ENCODE results near the gene PCCA.

The PCCA gene

DNA sequence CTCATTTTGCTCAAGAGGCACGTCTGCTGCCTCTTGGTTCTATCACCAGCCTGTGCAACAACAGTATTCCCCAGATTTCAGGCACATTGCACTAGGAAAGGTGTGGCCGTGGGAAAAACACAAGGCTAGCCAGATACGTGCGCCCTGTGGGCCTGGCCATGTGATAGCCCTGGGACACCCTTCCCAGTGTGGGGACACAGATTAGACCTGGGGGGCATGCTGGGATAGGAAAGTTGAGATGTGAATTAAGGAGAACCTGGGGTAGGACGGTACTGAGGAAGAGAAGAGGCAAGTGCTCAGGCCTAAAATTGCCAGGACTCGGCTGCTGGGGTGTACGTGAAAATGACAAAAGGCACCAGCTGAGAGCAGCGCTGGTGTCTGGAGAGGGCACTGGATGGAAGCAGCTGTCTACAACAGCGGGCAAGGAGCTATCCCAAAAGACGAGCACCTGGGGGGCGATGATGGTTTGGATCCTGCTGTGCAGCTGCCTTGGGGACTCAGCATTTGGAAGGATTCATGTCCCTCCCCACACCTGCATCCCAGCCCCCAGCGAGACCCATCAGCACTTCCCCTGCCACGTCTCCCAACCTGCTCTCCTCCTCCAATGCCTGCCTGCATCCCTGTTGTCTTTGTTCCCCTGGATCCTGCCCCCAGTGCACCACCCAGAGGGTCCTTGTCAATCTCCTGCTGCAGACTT is 445.4 kb downstream of the PCCA start:
- no peak for DNase-seq

DNA sequence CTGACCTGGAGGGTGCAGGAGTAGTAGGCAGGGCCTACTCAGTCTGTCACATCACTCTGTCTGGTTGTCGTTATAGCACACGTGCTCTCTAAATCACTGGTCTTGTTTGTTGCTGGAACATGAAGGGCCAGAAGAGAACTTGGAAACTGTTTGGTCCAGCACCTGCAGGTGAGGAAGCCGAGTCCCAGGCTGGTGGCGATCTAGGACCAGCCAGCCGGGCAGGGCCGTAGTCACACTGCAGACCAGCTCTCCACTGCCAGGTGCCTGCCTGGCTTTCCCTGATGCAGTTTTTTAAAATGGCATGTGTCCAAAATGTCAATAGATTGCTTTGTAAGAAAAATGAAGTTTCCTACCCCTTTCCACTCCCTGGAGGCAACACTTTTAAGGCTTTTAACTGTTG is 446.0 kb downstream of the PCCA start:
- no peak for DNase-seq

DNA sequence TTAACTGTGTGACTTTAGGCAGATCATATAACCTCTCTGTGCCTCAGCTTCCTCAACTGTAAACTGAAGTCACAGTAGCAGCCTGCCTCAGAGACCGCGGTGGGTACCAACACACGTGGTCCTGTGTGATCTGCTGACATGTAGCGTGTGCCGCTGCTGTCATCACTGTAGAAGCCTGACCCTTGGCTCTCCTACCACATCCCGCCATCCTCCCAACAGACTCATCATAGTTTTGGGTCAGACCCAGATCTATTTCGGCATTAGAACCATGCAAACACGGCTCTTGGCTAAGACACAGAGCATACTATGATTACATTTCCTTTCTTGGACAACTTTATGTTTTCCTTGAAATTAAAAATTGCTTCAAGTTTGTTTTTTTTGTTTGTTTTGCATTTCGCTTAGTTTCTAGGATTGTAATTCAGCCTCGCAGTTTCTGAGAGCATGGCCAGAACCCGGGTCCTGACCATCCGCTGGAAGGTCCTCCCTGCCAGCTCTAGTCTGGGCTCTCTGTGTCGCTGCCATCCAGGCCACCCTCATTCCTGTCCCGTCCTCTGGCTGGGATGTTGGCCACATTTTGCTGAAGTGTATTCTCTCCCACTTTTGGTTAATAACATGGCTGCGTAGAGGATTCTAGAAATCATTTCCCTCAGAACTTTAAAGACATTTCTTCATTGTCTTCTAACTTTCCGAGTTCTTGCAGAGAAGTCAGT is 446.7 kb downstream of the PCCA start:
- no peak for DNase-seq

DNA sequence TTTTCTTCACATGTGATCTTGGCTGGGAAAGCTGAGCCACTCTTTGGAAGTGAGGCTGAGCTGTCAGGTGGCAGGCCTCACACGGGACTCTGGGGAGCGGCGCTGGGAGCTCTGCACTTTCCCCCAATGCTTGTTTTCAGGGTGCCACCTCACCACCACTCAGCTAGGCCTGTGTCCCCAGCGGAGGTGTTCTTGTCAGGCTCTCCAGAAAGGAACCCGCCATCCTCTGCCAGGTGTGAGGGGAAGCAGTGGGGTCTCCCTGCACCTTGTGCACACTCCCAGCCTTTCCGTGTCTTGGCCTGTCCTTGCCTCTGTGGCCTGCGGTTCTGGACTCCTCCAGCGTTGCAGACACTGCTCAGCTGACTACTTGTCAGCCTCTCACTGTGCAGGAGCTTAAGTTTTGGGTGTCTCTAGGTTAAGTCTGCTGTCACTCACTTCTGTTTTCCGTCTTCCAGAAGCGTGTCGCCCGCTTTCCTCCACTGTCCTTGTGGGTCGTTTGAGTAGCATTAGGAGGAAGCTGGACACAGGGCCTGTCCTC is 447.8 kb downstream of the PCCA start:
- no peak for DNase-seq

DNA sequence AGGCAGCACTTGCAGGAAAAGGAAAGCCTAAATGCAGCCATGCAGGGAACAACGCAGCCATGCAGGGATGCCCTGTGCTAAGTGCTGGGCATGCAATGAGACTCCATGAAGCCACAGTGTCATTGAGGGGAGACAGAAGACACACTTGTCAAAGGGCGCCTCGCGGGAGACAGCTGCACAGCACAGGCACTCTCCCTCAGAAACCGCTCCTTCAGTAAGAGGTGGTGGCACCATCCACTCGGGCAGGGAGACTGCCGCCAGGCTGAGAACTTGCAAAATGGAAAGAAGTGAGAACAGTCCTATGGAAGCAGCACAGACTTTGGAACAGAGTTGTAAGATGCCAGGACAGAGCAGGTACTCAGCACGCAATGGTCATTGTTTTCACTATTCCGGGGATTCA is 448.6 kb downstream of the PCCA start:
- no peak for DNase-seq

DNA sequence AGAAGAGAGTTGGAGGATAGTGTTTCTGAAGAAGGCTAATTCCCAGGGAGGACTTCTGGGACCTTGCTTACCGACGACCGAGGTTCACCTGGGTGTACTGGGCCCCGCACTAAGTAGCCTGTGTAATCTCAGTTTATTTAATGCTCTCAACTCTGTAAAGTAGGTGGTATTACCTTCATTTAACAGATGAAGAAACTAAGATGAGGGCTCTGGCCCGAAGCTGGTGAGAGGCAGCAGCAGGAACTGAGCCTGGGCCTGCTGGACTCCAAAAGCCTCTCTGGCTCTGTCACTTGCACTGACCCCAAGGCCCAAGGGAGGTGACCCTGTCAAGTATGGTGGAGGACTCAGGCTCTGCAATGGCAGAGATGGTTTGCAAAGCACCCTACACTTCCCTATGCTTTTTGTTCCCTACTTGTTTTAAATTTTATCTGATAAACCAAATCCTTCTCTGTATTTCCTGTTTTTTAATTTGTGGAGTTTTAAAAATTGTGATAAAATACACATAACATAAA is 449.1 kb downstream of the PCCA start:
- no peak for DNase-seq

DNA sequence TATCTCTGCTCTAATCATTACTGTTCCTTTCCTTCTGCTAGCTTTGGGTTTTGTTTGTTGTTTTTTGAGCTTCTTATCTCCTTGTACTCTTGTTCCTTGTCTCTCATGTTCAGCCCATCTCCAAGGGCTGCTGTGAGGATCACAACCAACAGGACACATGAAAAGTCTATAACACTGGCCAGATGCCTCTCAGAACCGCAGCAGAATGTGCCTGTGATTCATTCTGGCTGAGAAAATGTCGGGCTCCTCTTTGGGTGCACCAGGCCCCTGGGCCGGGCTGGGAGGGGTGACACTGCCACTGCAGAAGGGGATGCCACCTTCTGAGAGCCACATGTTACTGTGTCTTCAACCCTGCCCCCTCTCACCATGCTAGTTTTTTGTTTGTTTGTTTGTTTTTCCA is 451.7 kb downstream of the PCCA start:
- no peak for DNase-seq

DNA sequence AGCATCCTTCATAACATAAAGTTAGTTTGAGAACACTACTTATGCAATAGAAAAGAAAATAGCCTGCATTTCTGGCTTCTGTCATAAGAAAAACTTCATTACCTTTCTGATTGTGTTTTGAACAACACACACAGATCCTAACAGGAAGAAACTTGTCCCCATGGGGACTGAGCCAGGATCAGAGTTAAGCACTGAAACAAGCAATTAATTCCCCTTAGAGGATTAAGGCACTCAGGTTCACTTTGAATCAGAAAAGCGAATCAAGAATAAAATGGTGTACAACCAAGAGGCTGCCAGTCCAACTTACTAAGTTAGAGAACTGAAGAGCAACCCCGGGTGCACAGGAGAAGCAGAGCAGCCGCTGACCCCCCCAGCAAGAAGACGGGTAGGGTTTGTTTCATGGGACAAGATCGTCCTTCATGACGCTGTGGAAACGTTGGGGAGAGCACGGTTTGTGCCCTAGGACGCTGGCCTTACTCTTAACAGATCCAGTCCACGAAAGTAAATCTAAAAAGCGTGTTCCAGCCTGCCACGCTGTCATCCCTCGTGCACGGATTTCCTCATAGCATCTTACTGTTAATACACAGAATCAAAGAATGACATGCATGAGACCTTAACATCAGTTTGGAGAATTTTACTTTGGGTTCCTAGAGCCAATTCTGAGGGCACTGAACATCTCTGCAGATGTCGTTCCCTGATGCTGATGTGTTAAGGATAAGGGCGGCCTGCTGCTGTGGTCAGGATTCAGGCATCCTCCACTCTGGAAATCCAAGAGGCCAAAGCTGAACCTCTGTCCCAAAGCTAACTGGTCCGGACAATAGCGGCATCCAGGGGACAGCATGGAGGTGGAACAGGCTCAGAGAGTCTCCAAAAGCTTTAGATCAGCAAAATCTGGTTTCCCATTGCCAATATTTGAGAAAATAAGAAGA is 453.3 kb downstream of the PCCA start:
- no peak for DNase-seq

DNA sequence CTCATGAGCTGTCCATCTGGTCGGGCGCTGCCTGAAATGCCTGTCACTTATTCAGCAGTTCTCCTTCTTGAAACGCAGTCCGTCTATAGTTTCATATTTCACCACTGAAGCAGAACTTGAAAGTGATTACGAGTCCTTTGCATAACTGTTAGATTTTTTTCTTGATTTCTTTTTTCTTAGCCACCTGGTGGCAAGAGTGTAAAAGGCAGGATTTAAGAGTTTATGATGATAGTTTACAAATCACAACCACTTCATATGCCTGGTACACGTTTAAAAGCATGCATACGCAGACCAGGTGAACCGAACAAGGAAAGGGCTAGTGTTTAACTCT is 453.9 kb downstream of the PCCA start:
- DNase-seq, result peak; percentile 52

DNA sequence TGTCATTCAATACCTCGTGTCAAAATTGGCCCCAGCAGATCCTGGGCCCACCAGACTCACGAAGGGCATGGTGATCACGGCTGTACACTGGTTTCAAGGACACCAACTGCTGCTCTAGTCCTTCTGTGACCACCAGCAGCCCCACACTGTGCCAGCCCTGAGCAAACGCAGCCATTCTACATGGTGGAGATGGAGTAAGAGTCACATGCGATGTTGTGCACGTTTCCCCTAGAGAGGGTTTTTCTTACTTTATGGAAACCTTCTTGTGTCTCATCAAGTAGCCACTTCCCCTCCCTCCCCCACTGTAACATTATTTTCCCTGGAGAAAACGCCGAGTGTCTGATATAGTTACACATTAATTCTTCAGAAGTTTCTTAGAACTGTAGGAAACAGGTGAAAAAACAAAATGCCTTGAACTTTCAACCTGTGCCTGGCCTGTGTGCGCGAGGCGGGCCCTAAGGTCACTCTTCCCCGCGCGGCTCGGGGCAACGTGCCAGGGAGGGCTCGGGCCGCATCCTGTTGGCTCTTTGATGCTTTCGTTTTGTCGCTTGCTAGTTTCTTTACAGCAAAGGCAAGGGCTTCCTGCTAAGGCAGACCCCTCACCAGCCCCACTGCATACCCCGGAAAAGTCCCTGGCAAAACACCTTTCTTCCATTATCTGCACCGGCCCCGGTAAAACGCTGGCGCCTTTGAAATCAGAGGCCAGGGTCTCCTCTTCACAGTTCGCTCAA is 455.1 kb downstream of the PCCA start:
- no peak for DNase-seq

DNA sequence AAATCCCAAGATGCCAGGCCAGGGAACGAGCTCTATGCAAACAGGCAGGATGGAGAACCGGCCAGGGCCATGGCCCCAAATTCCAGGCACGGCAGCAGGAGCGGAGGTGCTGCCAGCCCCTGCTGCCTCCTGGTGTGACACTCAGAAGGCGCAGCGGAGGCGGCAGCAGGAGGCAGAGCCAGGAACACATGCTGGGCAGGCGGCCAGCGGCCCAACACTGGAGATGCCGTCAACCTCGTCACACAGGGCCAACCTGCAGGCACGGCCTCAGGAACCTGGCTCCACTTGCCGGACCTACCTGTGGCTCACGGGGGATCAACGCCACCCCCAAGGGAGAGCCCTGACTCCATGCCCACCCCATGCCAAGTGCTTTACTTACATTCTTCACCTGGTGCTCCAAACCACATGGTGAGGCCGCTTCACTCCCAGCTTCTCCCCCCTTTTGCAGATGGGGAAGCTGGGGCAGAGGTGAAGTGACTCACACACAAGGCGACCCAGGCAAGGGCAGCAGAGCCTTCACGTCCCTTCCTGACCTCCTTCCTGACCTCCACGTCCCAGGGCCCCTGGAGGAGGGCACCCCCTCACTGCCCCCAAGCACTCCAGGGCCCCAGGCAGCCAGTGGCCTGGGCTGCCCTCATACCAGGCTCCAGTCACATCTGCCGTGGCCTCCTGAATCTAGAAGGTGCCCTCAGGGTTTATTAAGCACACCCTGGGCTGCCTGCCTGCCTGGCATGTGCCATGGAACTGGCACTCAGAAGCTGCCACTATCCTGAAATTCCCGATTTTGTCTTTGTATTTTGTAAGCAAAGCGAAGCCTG is 456.2 kb downstream of the PCCA start:
- no peak for DNase-seq

DNA sequence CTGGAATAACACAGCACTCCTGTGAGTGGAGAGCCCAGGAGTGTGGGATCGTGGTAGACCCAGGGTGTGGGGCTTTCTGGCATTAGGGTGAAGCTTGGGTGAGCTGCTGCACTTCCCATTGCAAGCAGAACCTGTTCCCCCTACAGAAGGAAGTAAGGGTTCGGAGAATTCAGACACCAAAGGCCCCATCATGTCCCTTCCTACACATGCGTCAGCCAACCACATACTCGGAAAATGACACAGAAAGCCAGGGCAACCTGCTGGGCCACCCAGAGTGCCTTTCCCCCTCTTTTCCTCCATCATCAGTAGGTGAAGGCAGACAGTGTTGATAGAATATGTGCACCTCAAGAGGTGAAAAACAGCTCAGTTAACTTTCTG is 456.8 kb downstream of the PCCA start:
- DNase-seq, result no peak

DNA sequence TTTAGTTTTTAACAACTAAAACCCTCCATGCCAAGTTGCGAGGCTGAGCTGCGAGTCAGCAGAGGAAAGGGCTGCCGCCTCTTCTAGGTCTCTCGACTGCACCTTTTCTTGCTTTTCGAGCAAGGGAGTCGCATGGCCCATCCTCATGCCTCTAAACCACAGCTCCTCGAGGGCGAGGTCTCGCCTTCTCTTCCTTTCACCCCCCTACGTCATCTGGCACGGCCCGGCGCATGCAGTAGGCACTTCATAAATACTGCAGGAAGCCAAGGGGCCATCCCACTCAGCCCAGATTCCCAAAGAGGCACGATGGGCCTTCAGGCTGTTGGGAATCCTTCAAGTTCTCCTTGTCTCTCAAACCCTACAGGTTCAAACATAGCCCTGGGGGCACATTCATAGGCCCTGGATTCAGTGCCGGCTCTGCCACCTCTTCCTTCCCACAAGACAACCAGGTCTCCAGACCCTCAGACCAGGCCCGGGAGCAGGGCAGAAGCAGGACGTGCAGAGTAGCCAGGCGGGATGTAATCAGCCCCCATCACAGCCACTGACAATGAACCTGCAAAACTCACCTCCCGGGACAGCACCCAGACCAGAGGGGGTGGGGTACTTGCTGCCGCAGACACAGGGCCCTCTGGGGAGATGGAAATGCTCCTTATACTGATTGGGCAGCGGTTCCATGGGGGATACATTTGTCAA is 458.0 kb downstream of the PCCA start:
- DNase-seq, result no peak

DNA sequence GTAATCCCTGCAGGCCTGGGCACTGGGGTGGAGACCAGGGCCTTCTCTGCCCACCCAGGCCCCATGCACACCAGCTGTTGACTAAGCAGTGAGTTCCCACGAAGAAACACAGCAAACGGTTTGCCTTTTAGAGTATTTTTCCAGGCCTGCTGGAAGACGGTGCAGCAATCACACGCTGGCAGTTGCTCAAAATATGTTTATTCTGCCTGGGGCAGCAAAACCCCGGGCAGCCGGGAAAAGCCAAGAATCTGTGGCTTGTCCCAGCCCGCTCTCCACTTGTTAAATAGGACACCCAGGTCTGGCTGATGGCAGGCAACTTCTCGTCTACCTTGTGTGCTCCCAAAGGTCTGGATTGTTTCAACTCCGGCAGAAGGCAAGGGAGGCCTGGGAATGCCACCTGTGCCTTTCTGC is 458.9 kb downstream of the PCCA start:
- DNase-seq, result no peak

DNA sequence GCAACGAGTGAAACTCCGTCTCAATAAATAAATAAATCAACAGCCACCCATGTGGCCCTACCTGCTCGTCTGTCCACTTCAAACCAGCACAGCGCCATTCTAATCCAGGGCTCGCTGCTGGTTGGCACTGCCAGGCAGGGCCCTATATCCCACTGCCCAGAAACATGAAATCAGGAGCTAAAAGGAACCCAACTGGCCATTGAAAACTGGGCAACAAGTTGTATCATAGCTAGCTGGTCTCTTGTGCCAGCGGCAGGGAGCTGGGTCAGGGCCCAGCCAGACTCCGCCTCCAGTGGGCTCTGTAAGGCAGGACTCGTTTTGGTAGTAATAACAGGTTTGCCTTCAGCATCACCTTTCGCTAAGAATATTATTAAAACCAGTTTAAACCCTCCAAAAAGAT is 460.4 kb downstream of the PCCA start:
- DNase-seq, result no peak

DNA sequence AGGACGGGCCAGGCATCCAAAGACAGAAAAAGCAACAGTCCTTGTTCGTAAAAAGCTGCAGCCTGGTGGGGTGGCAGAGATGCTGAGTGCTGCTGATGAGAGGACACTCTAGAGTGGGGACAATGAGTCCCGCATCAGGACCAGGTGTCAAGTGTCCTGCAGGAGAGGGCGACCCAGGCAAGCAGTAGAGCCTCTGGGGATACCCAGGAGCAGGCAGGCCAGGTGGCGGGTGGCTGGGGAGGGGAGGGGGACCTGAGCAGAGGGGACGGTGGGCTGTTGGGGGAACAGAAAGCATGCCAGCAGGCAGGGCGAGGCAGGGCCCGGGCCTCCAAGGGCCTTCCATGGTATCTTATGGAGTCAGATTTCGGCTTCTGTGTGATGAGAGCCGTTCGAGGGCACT is 463.9 kb downstream of the PCCA start:
- no peak for DNase-seq

DNA sequence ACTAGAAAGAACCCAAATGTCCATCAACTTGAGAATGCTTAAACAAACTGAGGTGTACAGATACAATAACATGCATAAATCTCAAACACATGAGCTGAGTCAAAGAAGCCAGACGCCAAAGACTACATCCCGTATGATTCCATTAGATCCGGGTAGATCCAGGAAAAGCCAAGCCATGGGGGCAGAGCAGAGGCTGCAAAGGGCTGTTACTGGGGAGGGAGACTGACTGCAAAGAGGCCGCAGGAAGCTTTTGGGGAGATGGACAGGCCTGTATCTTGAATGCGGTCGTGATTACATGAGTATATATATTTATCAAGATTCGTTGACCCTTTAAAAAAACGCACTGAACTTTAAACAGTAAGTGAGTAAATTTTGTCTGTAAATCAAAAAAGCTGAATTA is 471.0 kb downstream of the PCCA start:
- no peak for DNase-seq

DNA sequence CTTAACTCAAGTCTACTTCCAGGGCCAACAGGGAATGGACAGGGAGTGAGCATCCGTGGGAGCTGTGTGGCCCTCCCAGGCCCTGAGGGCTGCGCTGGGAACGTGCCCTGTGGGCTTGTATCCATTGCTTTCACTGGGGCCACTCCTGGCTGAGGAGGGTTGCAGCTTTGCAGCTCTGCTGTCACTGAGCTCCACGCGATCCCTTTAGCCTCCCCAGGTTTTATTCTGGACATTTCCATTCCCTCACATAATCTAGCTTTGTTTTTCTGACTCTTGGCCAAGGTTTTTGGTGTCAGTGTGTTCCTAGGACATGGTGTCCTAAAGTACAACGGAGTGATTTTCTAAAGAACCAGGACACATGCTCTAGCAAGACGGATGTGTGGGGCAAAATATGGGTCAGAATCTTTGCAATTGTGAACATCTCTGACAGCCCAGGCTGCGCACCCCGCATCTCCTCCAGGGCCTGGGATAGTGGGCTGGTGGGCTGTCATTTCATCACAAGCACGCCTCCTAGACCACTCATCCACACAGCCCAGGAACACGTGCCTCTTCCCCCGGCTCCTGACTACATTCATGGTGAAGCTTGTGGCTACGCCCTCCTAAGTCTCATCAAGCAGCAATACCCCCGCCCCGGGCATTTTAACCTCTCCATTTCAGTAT is 471.7 kb downstream of the PCCA start:
- no peak for DNase-seq

DNA sequence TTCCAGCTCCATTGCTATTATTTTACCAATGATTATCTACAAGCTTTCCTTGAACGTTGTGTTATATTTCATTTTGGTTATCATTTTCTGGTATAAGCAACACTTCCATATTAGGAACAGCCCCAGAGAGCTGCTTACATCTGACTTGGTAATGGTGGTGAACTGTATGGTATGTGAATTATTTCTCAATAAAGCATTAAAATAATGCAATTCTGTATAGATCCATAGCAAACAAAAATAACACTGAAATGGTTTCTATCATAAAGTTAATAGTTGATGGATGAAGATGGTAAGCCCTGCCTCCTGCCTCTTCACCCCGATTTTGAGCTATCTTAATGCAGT is 472.2 kb downstream of the PCCA start:
- DNase-seq, result no peak

DNA sequence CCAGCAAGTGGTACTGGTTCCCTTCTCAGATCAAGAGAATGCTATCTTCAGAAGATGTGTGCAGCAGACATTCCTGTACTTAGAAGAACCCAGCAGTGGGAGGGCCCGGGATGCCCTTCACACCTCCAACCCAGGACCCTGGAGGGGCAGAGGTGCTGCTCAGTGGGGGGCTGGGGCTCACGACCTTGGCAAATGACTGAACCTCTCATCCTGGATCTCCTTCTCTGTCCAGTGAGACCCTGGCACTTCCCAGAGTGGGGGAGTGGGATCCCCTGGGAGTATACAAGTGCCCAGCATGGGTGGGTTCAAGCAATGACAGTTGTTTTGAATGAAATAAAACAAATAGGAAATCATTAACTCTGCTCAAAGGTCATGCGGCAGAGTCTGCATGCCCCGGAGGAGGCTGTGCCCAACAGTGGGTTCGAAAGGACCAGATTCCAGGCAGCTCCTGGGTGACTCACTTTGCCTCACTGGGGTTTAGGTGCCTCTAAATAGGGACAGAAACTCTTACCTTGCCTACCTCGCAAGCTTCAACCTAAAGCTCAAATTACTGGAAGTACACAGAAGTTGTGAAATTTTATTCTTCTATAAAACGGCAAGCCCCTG is 472.8 kb downstream of the PCCA start:
- no peak for DNase-seq
